DOHH2 (cell line): ENCODE results near the gene LCA5L.

Source experiments
- H3F3A ChIP-seq: fragments of 200-600 bp; sonication (generic), shearing (Covaris generic); 2 replicates; pipeline ENCODE4 v1.6.0; 2016; ENCODE audit warnings: antibody characterized with exemption, mild to moderate bottlenecking; ENCODE audit not compliant: control insufficient read depth, insufficient read depth
- H3K27ac ChIP-seq: fragments of 200-600 bp; sonication (generic); 2 replicates; pipeline ENCODE4 v1.5.1; 2014; ENCODE audit warnings: low read depth, mild to moderate bottlenecking, low read length, moderate library complexity
- H3K27me3 ChIP-seq: fragments of 200-600 bp; sonication (generic); 2 replicates; pipeline ENCODE4 v1.6.1; 2014; ENCODE audit warnings: mild to moderate bottlenecking, low read length, mixed read lengths; ENCODE audit not compliant: control insufficient read depth
- H3K36me3 ChIP-seq: fragments of 200-600 bp; sonication (generic); 2 replicates; pipeline ENCODE4 v1.6.1; 2014; ENCODE audit warnings: mild to moderate bottlenecking, low read length, moderate library complexity, mixed read lengths; ENCODE audit not compliant: control insufficient read depth
- H3K4me1 ChIP-seq: fragments of 200-600 bp; sonication (generic); 2 replicates; pipeline ENCODE4 v1.6.1; 2014; ENCODE audit warnings: mild to moderate bottlenecking, low read length, mixed read lengths; ENCODE audit not compliant: control insufficient read depth
- H3K4me2 ChIP-seq: fragments of 200-600 bp; sonication (generic); 2 replicates; pipeline ENCODE4 v1.6.0; 2014; ENCODE audit warnings: mild to moderate bottlenecking, low read length, moderate library complexity
- H3K4me3 ChIP-seq: fragments of 200-600 bp; sonication (generic); 2 replicates; pipeline ENCODE4 v1.5.1; 2014; ENCODE audit warnings: mild to moderate bottlenecking, low read length, mixed read lengths
- H3K79me2 ChIP-seq: fragments of 200-600 bp; sonication (generic); 2 replicates; pipeline ENCODE4 v1.6.1; 2014; ENCODE audit warnings: mild to moderate bottlenecking, low read length, mixed read lengths; ENCODE audit not compliant: control insufficient read depth
- H3K9me2 ChIP-seq: fragments of 200-600 bp; sonication (generic); replicated peaks from 2 replicates; pipeline ENCODE4 v1.6.1; 2014; ENCODE audit warnings: mild to moderate bottlenecking, low read length, mixed read lengths; ENCODE audit not compliant: control insufficient read depth
- H3K9me3 ChIP-seq: fragments of 200-600 bp; sonication (generic); 2 replicates; pipeline ENCODE4 v1.6.1; 2014; ENCODE audit warnings: antibody characterized with exemption, low read length, mixed read lengths; ENCODE audit not compliant: control insufficient read depth, insufficient read depth
- H4K20me1 ChIP-seq: fragments of 200-600 bp; sonication (generic); 2 replicates; pipeline ENCODE4 v1.6.0; 2014; ENCODE audit warnings: low read depth, mild to moderate bottlenecking, antibody characterized with exemption, low read length, moderate library complexity; ENCODE audit not compliant: control insufficient read depth, insufficient read depth
- CTCF ChIP-seq: fragments of 200-600 bp; sonication (generic); IDR thresholded peaks from one replicate; pipeline ENCODE4 v1.5.1; 2014; ENCODE audit warnings: antibody characterized with exemption, mild to moderate bottlenecking, low read depth, low read length; ENCODE audit not compliant: poor library complexity, severe bottlenecking
- EZH2phosphoT487 ChIP-seq: fragments of 200-600 bp; sonication (generic); IDR thresholded peaks from 2 replicates; pipeline ENCODE4 v1.6.1; 2017; ENCODE audit warnings: borderline replicate concordance, mild to moderate bottlenecking, antibody characterized with exemption, low read length, moderate library complexity, mixed read lengths

LCA5L gene

DNA sequence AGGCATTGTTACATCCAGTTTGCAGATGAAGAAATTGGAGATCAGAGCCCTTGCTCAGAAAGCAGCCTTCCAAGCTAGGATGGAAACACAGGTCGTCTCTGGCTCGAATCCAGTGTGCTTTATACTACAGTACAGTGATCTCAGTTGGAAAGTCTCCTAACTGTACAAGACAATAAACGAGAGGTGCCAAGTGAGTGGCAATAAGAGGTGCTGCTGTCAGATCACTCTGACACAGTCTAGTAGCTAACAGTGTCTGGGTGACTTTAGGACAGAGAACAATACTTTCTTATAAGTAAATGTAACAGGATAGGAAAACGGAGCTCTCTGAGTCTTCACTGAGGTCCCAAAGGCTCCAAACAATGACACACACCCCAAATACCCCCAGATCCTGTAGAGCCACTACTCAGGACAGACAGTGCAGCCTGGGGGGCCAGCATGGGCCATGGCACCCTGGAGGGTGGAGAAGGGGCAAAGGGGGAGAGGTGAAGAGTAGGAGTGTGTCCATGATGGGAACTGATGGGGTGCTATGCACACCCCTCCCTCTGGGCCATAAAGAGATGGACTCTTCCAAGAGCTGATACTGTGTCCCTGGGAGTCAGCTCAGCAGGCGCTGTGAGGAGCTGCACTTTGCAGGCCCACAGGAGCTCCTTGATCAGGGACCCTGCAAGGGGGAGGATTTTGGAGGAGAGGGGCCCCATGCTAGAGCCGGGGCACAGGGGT lies 9.5 kb upstream of the LCA5L start:
- Histone ChIP-seq H3K4me2 (no peak overlapping the region), H3K36me3 (no peaks in the 10 kb centered on the region), H3F3A (no peaks in the 10 kb centered on the region), H4K20me1 (no peaks in the 10 kb centered on the region; the same call in 1 of the 2 replicates), H3K79me2 (no peaks in the 10 kb centered on the region), H3K9me3 (no peaks in the 10 kb centered on the region), H3K4me3 (no peak overlapping the region), H3K4me1 (no peaks in the 10 kb centered on the region), H3K9me2 (no peaks in the 10 kb centered on the region), H3K27me3 (0 out of 2 replicates have a peak, but pooled peaks cover 5% of the 10 kb centered on the region), H3K27ac (no peak overlapping the region)
- no peak for TF ChIP-seq CTCF
- no peak for TF ChIP-seq EZH2phosphoT487

- Histone ChIP-seq H3K27me3 (0 out of 2 replicates have a peak, but pooled peaks cover 5% of the 10 kb centered on the region), H3K4me1 (no peaks in the 10 kb centered on the region), H3K9me3 (no peaks in the 10 kb centered on the region), H4K20me1 (no peaks in the 10 kb centered on the region; the same call in 1 of the 2 replicates), H3K36me3 (no peaks in the 10 kb centered on the region), H3K4me3 (no peak overlapping the region), H3K4me2 (no peak overlapping the region), H3K79me2 (no peaks in the 10 kb centered on the region), H3F3A (no peaks in the 10 kb centered on the region), H3K27ac (no peak overlapping the region), H3K9me2 (no peaks in the 10 kb centered on the region)
- no peak for TF ChIP-seq EZH2phosphoT487
- TF ChIP-seq CTCF = no peak
Observed at GRCh38 chr21:39453571-39454179, 8.1 kb upstream of the LCA5L start.

DNA sequence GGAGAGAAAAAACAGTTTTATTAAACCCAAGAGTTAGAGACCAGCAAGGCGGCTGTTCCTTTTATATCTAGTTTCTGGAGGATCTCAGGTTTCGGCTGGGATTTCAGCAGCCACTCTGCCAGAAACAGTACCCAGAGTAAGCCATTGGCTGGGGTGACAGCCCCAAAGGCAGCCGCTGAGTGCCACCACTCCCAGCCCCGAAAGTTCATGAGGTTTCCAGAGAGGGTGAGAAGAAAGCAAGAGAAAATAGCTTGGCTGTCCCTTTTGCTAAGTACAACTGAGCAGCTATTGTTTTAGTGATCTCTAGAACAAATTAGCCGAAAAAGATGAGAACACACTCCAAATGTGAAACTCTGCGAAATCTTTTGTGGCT lies 7.4 kb upstream of the LCA5L start:
- Histone ChIP-seq H3K4me3 (no peak overlapping the region), H3F3A (no peaks in the 10 kb centered on the region), H3K79me2 (no peaks in the 10 kb centered on the region), H4K20me1 (no peaks in the 10 kb centered on the region; the same call in 1 of the 2 replicates), H3K36me3 (no peaks in the 10 kb centered on the region), H3K9me3 (no peaks in the 10 kb centered on the region), H3K4me2 (no peak overlapping the region), H3K9me2 (no peaks in the 10 kb centered on the region), H3K4me1 (no peaks in the 10 kb centered on the region), H3K27ac (no peak overlapping the region), H3K27me3 (0 out of 2 replicates have a peak, but pooled peaks cover 5% of the 10 kb centered on the region)
- TF ChIP-seq CTCF = no peak
- no peak for TF ChIP-seq EZH2phosphoT487
